AG04449 (cell line): ENCODE data around the gene KCTD16.

Experiments
- CTCF ChIA-PET: fragments of 350-600 bp; formaldehyde crosslinking; extraction: SDS; loops from one replicate; lab custom pipeline; 2021; ENCODE audit warnings: antibody characterized with exemption; lab: Yijun Ruan, JAX
- POLR2A ChIA-PET: fragments of 400-600, 350-600 bp; formaldehyde crosslinking; extraction: SDS; loops from one replicate; lab custom pipeline; 2020; ENCODE audit warnings: antibody characterized with exemption, inconsistent platforms; lab: Yijun Ruan, JAX
- DNase-seq: peaks from one replicate; pipeline ENCODE4 v3.0.0-alpha.2; 2010; ENCODE audit warnings: low read depth, low spot score
- H3K4me3 ChIP-seq: 2 replicates; pipeline ENCODE4 v1.5.1; 2011; ENCODE audit warnings: low read depth, mild to moderate bottlenecking, control low read depth, low read length
- TF ChIP-seq, protein P1 (sequence below): IDR thresholded peaks from one replicate; pipeline ENCODE4 v1.5.1; 2011; ENCODE audit warnings: mild to moderate bottlenecking, moderate library complexity, low read length, control low read depth, inconsistent platforms; ENCODE audit not compliant: insufficient read depth; ENCODE audit errors: missing control alignments

KCTD16 gene

GRCh38 chr5:144468571-144468970 is 297.9 kb downstream of the KCTD16 start:
- no peak for DNase-seq
- no peak overlapping the region for H3K4me3 ChIP-seq
- TF ChIP-seq, protein P1, sequence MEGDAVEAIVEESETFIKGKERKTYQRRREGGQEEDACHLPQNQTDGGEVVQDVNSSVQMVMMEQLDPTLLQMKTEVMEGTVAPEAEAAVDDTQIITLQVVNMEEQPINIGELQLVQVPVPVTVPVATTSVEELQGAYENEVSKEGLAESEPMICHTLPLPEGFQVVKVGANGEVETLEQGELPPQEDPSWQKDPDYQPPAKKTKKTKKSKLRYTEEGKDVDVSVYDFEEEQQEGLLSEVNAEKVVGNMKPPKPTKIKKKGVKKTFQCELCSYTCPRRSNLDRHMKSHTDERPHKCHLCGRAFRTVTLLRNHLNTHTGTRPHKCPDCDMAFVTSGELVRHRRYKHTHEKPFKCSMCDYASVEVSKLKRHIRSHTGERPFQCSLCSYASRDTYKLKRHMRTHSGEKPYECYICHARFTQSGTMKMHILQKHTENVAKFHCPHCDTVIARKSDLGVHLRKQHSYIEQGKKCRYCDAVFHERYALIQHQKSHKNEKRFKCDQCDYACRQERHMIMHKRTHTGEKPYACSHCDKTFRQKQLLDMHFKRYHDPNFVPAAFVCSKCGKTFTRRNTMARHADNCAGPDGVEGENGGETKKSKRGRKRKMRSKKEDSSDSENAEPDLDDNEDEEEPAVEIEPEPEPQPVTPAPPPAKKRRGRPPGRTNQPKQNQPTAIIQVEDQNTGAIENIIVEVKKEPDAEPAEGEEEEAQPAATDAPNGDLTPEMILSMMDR = no peak
- ChIA-PET POLR2A (interaction anchor here (0.6 kb wide), 1 partner anchor 15 kb away, joined by 3 read pairs; no protein-coding TSS in a partner anchor), CTCF (interaction anchor here (0.8 to 2.0 kb wide), 15 partner anchors 10 to 1249 kb away, joined by 3 to 10 read pairs (median 4); no protein-coding TSS in a partner anchor)

DNA sequence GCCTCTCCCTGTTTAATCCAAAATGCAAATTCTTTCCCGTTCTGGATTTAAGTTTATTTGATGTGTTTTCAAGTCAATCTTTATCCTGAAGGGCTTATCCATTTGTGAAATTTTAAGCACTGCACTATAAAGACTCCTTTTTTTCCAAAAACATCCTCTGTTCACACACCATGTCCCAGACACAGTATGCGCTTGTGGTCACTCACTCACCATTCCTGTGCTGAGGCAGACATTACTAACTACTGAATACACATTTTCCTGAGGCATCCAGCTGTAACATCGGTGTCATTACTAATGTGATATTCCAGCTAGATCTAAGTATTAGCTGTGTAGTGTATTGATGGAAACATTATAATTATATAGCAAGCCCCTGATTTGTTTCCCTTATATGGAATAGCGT is 298.4 kb downstream of the KCTD16 start:
- H3K4me3 ChIP-seq = no peak overlapping the region
- DNase-seq = no peak
- ChIA-PET CTCF (interaction anchor here (0.8 to 2.0 kb wide), 5 partner anchors 9 to 262 kb away, joined by 3 to 6 read pairs (median 4); no protein-coding TSS in a partner anchor), POLR2A (no interaction called here)
- TF ChIP-seq, protein P1 = no peak

DNA sequence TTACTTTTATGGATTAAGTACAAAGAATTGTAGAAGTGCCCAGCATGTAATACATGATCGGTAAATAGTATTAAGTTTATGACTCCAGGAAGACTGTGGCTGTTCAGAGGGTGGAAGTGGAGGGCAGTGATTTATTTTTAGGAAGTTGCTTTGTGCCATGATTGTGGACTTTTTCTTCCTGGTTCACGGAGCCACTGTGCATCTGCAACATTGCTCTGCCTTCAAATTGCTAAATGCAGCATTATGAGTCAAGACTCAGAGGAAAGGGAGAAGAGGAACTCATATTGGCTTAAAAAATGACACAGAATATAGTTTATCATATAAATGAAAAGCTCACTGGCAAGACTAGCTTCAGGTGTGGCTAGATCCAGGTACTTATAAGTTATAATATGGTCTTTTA is 301.5 kb downstream of the KCTD16 start:
- TF ChIP-seq, protein P1 = no peak
- H3K4me3 ChIP-seq = no peak overlapping the region
- DNase-seq = no peak
- CTCF ChIA-PET = no interaction called here
- POLR2A ChIA-PET = no interaction called here

DNA sequence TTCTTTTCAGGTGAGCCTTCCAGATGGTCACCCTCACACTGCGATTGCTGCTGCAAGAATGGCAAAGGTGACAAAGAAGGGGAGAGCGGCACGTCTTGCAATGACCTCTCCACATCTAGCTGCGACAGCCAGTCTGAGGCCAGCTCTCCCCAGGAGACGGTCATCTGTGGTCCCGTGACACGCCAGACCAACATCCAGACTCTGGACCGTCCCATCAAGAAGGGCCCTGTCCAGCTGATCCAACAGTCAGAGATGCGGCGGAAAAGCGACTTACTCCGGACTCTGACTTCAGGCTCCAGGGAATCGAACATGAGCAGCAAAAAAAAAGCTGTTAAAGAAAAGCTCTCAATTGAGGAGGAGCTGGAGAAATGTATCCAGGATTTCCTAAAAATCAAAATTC is 303.0 kb downstream of the KCTD16 start:
- ChIA-PET POLR2A (no interaction called here), CTCF (interaction anchor here (0.6 kb wide), 1 partner anchor 1299 kb away, joined by 3 read pairs; no protein-coding TSS in a partner anchor)
- TF ChIP-seq, protein P1 = no peak
- DNase-seq = no peak
- H3K4me3 ChIP-seq = no peak overlapping the region

GRCh38 chr5:144478565-144478964 is 307.9 kb downstream of the KCTD16 start:
- TF ChIP-seq, protein P1 = no peak
- POLR2A ChIA-PET = no interaction called here
- CTCF ChIA-PET = interaction anchor here (1.5 to 1.9 kb wide), 3 partner anchors 9 to 11 kb away, joined by 3 to 5 read pairs (median 4); no protein-coding TSS in a partner anchor
- H3K4me3 ChIP-seq = no peak overlapping the region
- no peak for DNase-seq

DNA sequence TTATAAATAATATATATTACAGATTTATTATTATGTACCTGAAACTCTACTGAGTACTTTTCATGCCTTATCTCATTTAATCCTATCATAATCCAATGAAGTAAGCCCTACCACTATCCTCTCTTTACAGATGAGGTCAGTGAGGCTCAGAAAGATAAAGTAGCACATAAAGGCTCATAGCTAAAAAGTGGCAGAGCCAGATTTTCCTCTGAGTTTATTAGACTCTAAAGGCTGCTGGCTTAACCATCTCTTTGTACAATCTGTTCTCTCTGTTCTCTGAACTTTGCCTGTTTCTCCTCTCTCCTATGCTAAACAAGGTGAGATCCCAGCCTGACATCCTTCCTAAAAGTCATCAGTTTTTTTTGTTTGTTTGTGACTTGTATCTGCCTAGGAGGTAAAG is 311.2 kb downstream of the KCTD16 start:
- no peak for DNase-seq
- ChIA-PET CTCF (interaction anchor here (1.5 to 1.8 kb wide), 2 partner anchors 11 to 14 kb away, joined by 4 to 6 read pairs; no protein-coding TSS in a partner anchor), POLR2A (no interaction called here)
- TF ChIP-seq, protein P1 = no peak
- no peak overlapping the region for H3K4me3 ChIP-seq
